DMS53 (cell line): ENCODE measurements around the gene ABR.
"Not testable (repeated sequence)": the region's sequence is repeated elsewhere in the genome, so short reads cannot be mapped to it uniquely, and the experiment has no call there.

Experiments
- DNase-seq: peaks from one replicate; lab custom pipeline; 2025; lab: John Stamatoyannopoulos, UW

The ABR gene

GRCh38 chr17:1008008-1008761 lies 171.6 kb downstream of the ABR start:
- no peak for DNase-seq

- no peak for DNase-seq
These were observed 172.3 kb downstream of the ABR start for GRCh38 chr17:1007310-1008007.

- DNase-seq: peak; percentile 18
These were observed 173.7 kb downstream of the ABR start for GRCh38 chr17:1006054-1006453.

- peak; percentile 12 for DNase-seq
These were observed 174.3 kb downstream of the ABR start for GRCh38 chr17:1005361-1005946.

GRCh38 chr17:1004769-1005295 lies 174.9 kb downstream of the ABR start:
- DNase-seq: no peak

GRCh38 chr17:1003972-1004768 lies 175.6 kb downstream of the ABR start:
- no peak for DNase-seq

- peak; percentile 57 for DNase-seq
These were observed 176.2 kb downstream of the ABR start for GRCh38 chr17:1003633-1003971.

GRCh38 chr17:1002771-1003555 lies 176.8 kb downstream of the ABR start:
- DNase-seq: peak; percentile 53

- peak; percentile 25 for DNase-seq
These were observed 177.4 kb downstream of the ABR start for GRCh38 chr17:1002412-1002753.

- DNase-seq: peak; percentile 24
These were observed 178.0 kb downstream of the ABR start for GRCh38 chr17:1001640-1002411.

GRCh38 chr17:1000597-1001461 lies 179.0 kb downstream of the ABR start:
- DNase-seq: peak; percentile 24

- DNase-seq: no peak
These were observed 181.7 kb downstream of the ABR start for GRCh38 chr17:998111-998510.

GRCh38 chr17:996554-997344 lies 183.0 kb downstream of the ABR start, which contains the start of gene TIMM22:
TIMM22 (plus strand) TSS chr17:997129; CDS start chr17:997143, 14 bp downstream.
- peak; percentile 98 for DNase-seq

- DNase-seq: not testable (repeated sequence)
These were observed 184.5 kb downstream of the ABR start for GRCh38 chr17:995324-995723.

GRCh38 chr17:992933-993332 lies 186.8 kb downstream of the ABR start:
- no peak for DNase-seq

GRCh38 chr17:988561-988960 lies 191.2 kb downstream of the ABR start:
- no peak for DNase-seq

GRCh38 chr17:987931-988330 lies 191.8 kb downstream of the ABR start:
- DNase-seq: no peak

GRCh38 chr17:986322-986929 lies 193.4 kb downstream of the ABR start:
- DNase-seq: no peak
